ENCODE data around the gene FAM222B. TPM values are rescaled to one million over a fixed set of nuclear protein-coding genes. Genes with fewer than 3 reads are reported as not detected.

The FAM222B gene
- total and polyA plus RNA-seq, 2 donors (not counting 1 experiment from before 2014, with no cell fraction given) = 10.8 to 23.1 TPM

DNA sequence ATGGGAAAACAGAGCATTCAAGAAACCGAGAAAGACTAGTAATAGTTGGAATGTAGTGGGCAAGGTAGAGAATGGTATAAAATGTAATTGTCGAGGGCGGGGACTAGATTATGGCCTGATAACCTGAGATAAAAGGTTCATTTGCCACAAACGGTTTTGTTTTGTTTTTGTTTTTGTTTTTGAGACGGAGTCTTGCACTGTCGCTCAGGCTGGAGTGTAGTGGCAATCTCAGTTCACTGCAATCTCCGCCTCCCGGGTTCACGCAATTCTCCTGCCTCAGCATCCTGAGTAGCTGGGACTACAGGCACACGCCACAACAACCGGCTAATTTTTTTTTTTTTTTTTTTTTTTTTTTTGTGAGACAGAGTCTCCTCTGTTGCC is 112.7 kb downstream of the FAM222B start:
- H3K4me1 Mint-ChIP-seq = peaks cover 59% of the 10 kb centered on the region
- H3K27me3 Mint-ChIP-seq = no peaks in the 10 kb centered on the region
- ATAC-seq (ENCODE audit: low read depth) (no peak), DNase-seq (no peak)
- Histone ChIP-seq H2AFZ (ENCODE audit: insufficient read depth, low read depth, low read length, poor library complexity, severe bottlenecking) (no peak overlapping the region), H3K9ac (ENCODE audit: low read length) (no peak overlapping the region), H3K27ac (ENCODE audit: low read length in 2 of 2) (peak overlapping the region in 1 of 2 donors; percentile 97), H3K36me3 (replicated peaks in 1 of 2; ENCODE audit: control extremely low read depth in 1 of 2, control insufficient read depth in 1 of 2, extremely low read depth in 1 of 2, insufficient read depth in 2 of 2, low read length in 1 of 2) (peaks cover 0 to 4% of the 10 kb centered on the region in 2 experiments), H3K4me3 (ENCODE audit: control extremely low read depth in 1 of 5, extremely low read depth in 1 of 5, insufficient read depth in 1 of 5, low read depth in 2 of 5, low read length in 4 of 5) (no peak overlapping the region), H3K4me2 (replicated peaks; ENCODE audit: low read depth, low read length, poor library complexity, severe bottlenecking) (no peak overlapping the region), H3K27me3 (replicated peaks in 1 of 4; ENCODE audit: control extremely low read depth in 1 of 4, control insufficient read depth in 3 of 4, insufficient read depth in 4 of 4, low read length in 3 of 4) (no peaks in the 10 kb centered on the region), H4K20me1 (ENCODE audit: control insufficient read depth, insufficient read depth, low read length, poor library complexity, severe bottlenecking) (peaks cover 10% of the 10 kb centered on the region), H3K4me1 (ENCODE audit: control insufficient read depth in 2 of 2, insufficient read depth in 2 of 2, low read length in 2 of 2) (peaks cover 45 to 59% of the 10 kb centered on the region in 2 donors), H3K79me2 (ENCODE audit: control insufficient read depth, insufficient read depth, low read length) (peaks cover 42% of the 10 kb centered on the region), H3K9me3 (ENCODE audit: control extremely low read depth in 1 of 3, control insufficient read depth in 2 of 3, insufficient read depth in 1 of 3, low read length in 2 of 3) (no peaks in the 10 kb centered on the region)
- H3K9me3 Mint-ChIP-seq (ENCODE audit: insufficient read depth) = no peaks in the 10 kb centered on the region
- peak overlapping the region; percentile 13 for H3K4me3 Mint-ChIP-seq
- ChIA-PET CTCF (interaction anchor here (15.9 kb wide), 1 partner anchor 16 kb away, joined by 1020 read pairs; the partner anchor contains the start of gene TRAF4), POLR2A (interaction anchor here (0.7 to 13.3 kb wide), 5 partner anchors 10 to 564 kb away, joined by 5 to 511 read pairs (median 20); partner anchors contain the start of genes PROCA1, RPL23A and TRAF4)
- intact Hi-C loops (cut with micrococcal nuclease) = loop anchor here (2.0 kb wide), 1 partner anchor 83 kb away; no protein-coding TSS in a partner anchor
- no peak for TF ChIP-seq EZH2 (IDR thresholded peaks at IDR 0.05; ENCODE audit: borderline replicate concordance, insufficient read depth, low read depth, low read length, poor library complexity, severe bottlenecking)
- TF ChIP-seq, protein P1, sequence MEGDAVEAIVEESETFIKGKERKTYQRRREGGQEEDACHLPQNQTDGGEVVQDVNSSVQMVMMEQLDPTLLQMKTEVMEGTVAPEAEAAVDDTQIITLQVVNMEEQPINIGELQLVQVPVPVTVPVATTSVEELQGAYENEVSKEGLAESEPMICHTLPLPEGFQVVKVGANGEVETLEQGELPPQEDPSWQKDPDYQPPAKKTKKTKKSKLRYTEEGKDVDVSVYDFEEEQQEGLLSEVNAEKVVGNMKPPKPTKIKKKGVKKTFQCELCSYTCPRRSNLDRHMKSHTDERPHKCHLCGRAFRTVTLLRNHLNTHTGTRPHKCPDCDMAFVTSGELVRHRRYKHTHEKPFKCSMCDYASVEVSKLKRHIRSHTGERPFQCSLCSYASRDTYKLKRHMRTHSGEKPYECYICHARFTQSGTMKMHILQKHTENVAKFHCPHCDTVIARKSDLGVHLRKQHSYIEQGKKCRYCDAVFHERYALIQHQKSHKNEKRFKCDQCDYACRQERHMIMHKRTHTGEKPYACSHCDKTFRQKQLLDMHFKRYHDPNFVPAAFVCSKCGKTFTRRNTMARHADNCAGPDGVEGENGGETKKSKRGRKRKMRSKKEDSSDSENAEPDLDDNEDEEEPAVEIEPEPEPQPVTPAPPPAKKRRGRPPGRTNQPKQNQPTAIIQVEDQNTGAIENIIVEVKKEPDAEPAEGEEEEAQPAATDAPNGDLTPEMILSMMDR (IDR thresholded peaks at IDR 0.05) = no peak
- peak overlapping the region; percentile 20 for H3K27ac Mint-ChIP-seq
- 88% methylated on average over 9 of the region's 11 CpGs for WGBS (ENCODE audit: insufficient coverage)
